Nucleus accumbens (tissue), 56 donors: ENCODE results near the gene POLDIP2.

Experiments
- DNase-seq, 56 donors: peaks; one replicate each; lab custom pipeline; 2025; lab: John Stamatoyannopoulos, UW

Gene POLDIP2

GRCh38 chr17:28368306-28368831 lies 11.0 kb upstream of the POLDIP2 start:
- DNase-seq = no peak

- DNase-seq = no peak
Measured at GRCh38 chr17:28367641-28368305, 10.4 kb upstream of the POLDIP2 start.

GRCh38 chr17:28366605-28367004 lies 9.3 kb upstream of the POLDIP2 start:
- DNase-seq = no peak

- no peak for DNase-seq
Measured at GRCh38 chr17:28365487-28365886, 8.2 kb upstream of the POLDIP2 start.

- no peak for DNase-seq
Measured at GRCh38 chr17:28364665-28365363, 7.5 kb upstream of the POLDIP2 start, which contains the start of gene SEBOX. Gene SEBOX, minus strand, starts transcription at chr17:28365199. Its CDS starts 48 bp downstream, at chr17:28365151.

- no peak for DNase-seq
Measured at GRCh38 chr17:28363776-28364650, 6.7 kb upstream of the POLDIP2 start.

- DNase-seq = no peak
Measured at GRCh38 chr17:28363186-28363585, 5.9 kb upstream of the POLDIP2 start.

- DNase-seq = no peak
Measured at GRCh38 chr17:28357901-28358197, 522 bp upstream of the POLDIP2 start.

- DNase-seq = no peak
Measured at GRCh38 chr17:28350271-28350670, 7.1 kb downstream of the POLDIP2 start.

- DNase-seq = no peak
Measured at GRCh38 chr17:28348979-28349378, 8.3 kb downstream of the POLDIP2 start.

GRCh38 chr17:28347261-28347891 lies 10.0 kb downstream of the POLDIP2 start:
- DNase-seq = no peak

GRCh38 chr17:28346746-28347246 lies 10.5 kb downstream of the POLDIP2 start:
- no peak for DNase-seq

GRCh38 chr17:28346199-28346580 lies 11.1 kb downstream of the POLDIP2 start:
- no peak for DNase-seq

- DNase-seq = peak in 1 of 56 donors; percentile 11
Measured at GRCh38 chr17:28345419-28346198, 11.7 kb downstream of the POLDIP2 start.

GRCh38 chr17:28344435-28344901 lies 12.9 kb downstream of the POLDIP2 start:
- no peak for DNase-seq

GRCh38 chr17:28344011-28344410 lies 13.3 kb downstream of the POLDIP2 start:
- DNase-seq = no peak

- no peak for DNase-seq
Measured at GRCh38 chr17:28343491-28343932, 13.8 kb downstream of the POLDIP2 start.

GRCh38 chr17:28342313-28342712 lies 15.0 kb downstream of the POLDIP2 start:
- DNase-seq = no peak

GRCh38 chr17:28341516-28341915 lies 15.8 kb downstream of the POLDIP2 start:
- DNase-seq = no peak
